Fibroblast of lung (primary cell): ENCODE data around the gene CRACR2A.

Experiments
- CTCF ChIP-seq, 2 donors: IDR thresholded peaks in 1 of 2; conservative IDR thresholded peaks in 1 of 2; 1 replicate in 1 of 2; 2 replicates in 1 of 2; pipeline ENCODE4 v1.5.1; 2011 to 2012; ENCODE audit warnings: low read length in 2 of 2, control low read depth in 1 of 2, inconsistent platforms in 1 of 2, low read depth in 1 of 2, mild to moderate bottlenecking in 1 of 2
- EZH2 ChIP-seq: IDR thresholded peaks from 2 replicates; pipeline ENCODE4 v1.5.1; 2012; ENCODE audit warnings: low read length, control low read depth, mild to moderate bottlenecking; ENCODE audit errors: missing control alignments

GRCh38 chr12:3583656-3584334 lies 169.1 kb downstream of the CRACR2A start:
- no peak for TF ChIP-seq EZH2
- TF ChIP-seq CTCF (conservative IDR thresholded peaks at IDR 0.05 in 1 of 2, IDR thresholded peaks at IDR 0.05 in 1 of 2; ENCODE audit: low read depth in 1 of 2, low read length in 2 of 2): no peak
